Subcutaneous adipose tissue (tissue), 4 donors: ENCODE results near the gene TKT. TPM values are rescaled to one million over a fixed set of nuclear protein-coding genes. Genes with fewer than 3 reads are reported as not detected.

Experiments used
- CTCF ChIP-seq: fragments of 450-650 bp; IDR thresholded peaks from one replicate; pipeline ENCODE4 v1.5.1; 2016; ENCODE audit warnings: low read depth, mild to moderate bottlenecking, control low read depth, antibody characterized with exemption, moderate library complexity
- total RNA-seq, 4 donors: library from RNA; depleted of rRNA; stranded (reverse); fragments of >200 nt; gene quantifications; one replicate each; pipeline ENCODE4 v1.1.0, GENCODE V29; 2016

TKT gene
- total RNA-seq, 4 donors from 2014 or later = 146 to 529 (median 287) TPM

GRCh38 chr3:53225181-53225580, 30.6 kb downstream of the TKT start:
- TF ChIP-seq CTCF = no peak

GRCh38 chr3:53224536-53224935, 31.3 kb downstream of the TKT start:
- TF ChIP-seq CTCF = no peak

GRCh38 chr3:53224026-53224425, 31.8 kb downstream of the TKT start:
- no peak for TF ChIP-seq CTCF

- TF ChIP-seq CTCF = no peak
These were observed 32.3 kb downstream of the TKT start for GRCh38 chr3:53223541-53223966.

- TF ChIP-seq CTCF = no peak
These were observed 32.8 kb downstream of the TKT start for GRCh38 chr3:53223025-53223424.

GRCh38 chr3:53222183-53222901, 33.5 kb downstream of the TKT start:
- no peak for TF ChIP-seq CTCF

GRCh38 chr3:53221827-53222182, 34.0 kb downstream of the TKT start:
- no peak for TF ChIP-seq CTCF
